ENCODE measurements around the gene IQSEC1. TPM values are rescaled to one million over a fixed set of nuclear protein-coding genes. Genes with fewer than 3 reads are reported as not detected.

The IQSEC1 gene
- total and polyA plus RNA-seq, 10 of the 15 experiments (the other 5 are each of a cell fraction or from before 2014, with no cell fraction given), result 0.92 to 55.2 (median 8.5) TPM

GRCh38 chr3:12946649-12947316 is 126.4 kb downstream of the IQSEC1 start:
- POLR2A ChIA-PET, result no interaction called here
- WGBS (ENCODE audit: insufficient coverage, insufficient replicate concordance, low lambda C conversion rate, missing lambda C conversion rate), result 84% methylated on average over 8 of the region's 8 CpGs
- Histone ChIP-seq H3K27me3 (replicated peaks in 1 of 2; ENCODE audit: control insufficient read depth in 2 of 2, insufficient read depth in 2 of 2, low read length in 1 of 2) (no peaks in the 10 kb centered on the region), H3K27ac (ENCODE audit: control insufficient read depth, insufficient read depth) (no peak overlapping the region), H2AFZ (ENCODE audit: control insufficient read depth, low read depth, low read length) (no peak overlapping the region), H3K4me2 (ENCODE audit: control insufficient read depth, insufficient read depth) (no peak overlapping the region), H3K79me2 (ENCODE audit: control insufficient read depth, insufficient read depth, low read length) (peaks cover 25% of the 10 kb centered on the region), H3K36me3 (ENCODE audit: control insufficient read depth in 2 of 2, insufficient read depth in 2 of 2, low read length in 1 of 2) (peaks cover 0 to 2% of the 10 kb centered on the region in 2 experiments), H3K9ac (ENCODE audit: control insufficient read depth, insufficient read depth, low read length) (no peak overlapping the region), H3K9me3 (replicated peaks; ENCODE audit: control insufficient read depth, insufficient read depth, low read length) (no peaks in the 10 kb centered on the region), H3K4me3 (no peak overlapping the region), H4K20me1 (ENCODE audit: control insufficient read depth, insufficient read depth) (peaks cover 7% of the 10 kb centered on the region), H3K4me1 (ENCODE audit: control insufficient read depth, insufficient read depth, low read length) (peaks cover 15% of the 10 kb centered on the region)
- FAIRE-seq (no peak), DNase-seq (ENCODE audit: low read depth, low spot score) (no peak), ATAC-seq (no peak)
- no TSS peak for BruUV-seq (replicated peaks)
- in situ Hi-C loops (cut with MboI), result no loop called here
- SMC1A ChIA-PET (ENCODE audit: uncharacterized antibody, unreplicated experiment), result interaction anchor here (0.9 to 1.2 kb wide), 2 partner anchors 13 to 68 kb away, joined by 3 read pairs; no protein-coding TSS in a partner anchor
- CTCF ChIA-PET, result interaction anchor here (0.6 to 4.2 kb wide), 2 partner anchors 37 to 64 kb away, joined by 3 to 18 read pairs; no protein-coding TSS in a partner anchor
- RAD21 ChIA-PET (ENCODE audit: unreplicated experiment), result no interaction called here
- TF ChIP-seq HDAC2 (IDR thresholded peaks at IDR 0.05), result no peak
- TF ChIP-seq, protein P1, sequence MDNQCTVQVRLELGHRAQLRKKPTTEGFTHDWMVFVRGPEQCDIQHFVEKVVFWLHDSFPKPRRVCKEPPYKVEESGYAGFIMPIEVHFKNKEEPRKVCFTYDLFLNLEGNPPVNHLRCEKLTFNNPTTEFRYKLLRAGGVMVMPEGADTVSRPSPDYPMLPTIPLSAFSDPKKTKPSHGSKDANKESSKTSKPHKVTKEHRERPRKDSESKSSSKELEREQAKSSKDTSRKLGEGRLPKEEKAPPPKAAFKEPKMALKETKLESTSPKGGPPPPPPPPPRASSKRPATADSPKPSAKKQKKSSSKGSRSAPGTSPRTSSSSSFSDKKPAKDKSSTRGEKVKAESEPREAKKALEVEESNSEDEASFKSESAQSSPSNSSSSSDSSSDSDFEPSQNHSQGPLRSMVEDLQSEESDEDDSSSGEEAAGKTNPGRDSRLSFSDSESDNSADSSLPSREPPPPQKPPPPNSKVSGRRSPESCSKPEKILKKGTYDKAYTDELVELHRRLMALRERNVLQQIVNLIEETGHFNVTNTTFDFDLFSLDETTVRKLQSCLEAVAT (IDR thresholded peaks at IDR 0.05), result peak; percentile 70
- TF ChIP-seq, protein P2, sequence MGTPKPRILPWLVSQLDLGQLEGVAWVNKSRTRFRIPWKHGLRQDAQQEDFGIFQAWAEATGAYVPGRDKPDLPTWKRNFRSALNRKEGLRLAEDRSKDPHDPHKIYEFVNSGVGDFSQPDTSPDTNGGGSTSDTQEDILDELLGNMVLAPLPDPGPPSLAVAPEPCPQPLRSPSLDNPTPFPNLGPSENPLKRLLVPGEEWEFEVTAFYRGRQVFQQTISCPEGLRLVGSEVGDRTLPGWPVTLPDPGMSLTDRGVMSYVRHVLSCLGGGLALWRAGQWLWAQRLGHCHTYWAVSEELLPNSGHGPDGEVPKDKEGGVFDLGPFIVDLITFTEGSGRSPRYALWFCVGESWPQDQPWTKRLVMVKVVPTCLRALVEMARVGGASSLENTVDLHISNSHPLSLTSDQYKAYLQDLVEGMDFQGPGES (IDR thresholded peaks at IDR 0.05), result no peak
- intact Hi-C loops (cut with micrococcal nuclease; ENCODE audit: unreplicated experiment), result no loop called here

DNA sequence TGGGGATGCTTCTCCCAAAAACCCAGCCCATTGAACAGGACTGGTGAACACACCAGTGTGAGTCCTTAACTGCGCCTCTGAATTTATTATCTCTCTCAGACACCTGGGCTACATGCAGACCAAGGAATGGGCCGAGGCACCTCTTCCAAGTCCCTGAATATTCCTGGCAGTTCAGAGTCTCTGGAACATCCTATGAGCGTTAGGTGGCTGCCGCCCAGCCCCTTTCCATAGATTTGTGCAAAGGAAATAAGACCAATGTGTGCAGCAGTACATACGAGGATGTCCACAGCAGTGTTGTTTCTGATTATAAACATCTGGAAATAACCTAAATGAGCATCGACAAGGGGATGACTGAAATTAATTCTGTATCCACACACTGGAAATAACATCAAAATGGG is 127.0 kb downstream of the IQSEC1 start:
- Histone ChIP-seq H2AFZ (ENCODE audit: control insufficient read depth, low read depth, low read length) (no peak overlapping the region), H3K27me3 (replicated peaks in 1 of 2; ENCODE audit: control insufficient read depth in 2 of 2, insufficient read depth in 2 of 2, low read length in 1 of 2) (no peaks in the 10 kb centered on the region), H3K27ac (ENCODE audit: control insufficient read depth, insufficient read depth) (no peak overlapping the region), H3K4me3 (no peak overlapping the region), H3K36me3 (ENCODE audit: control insufficient read depth in 2 of 2, insufficient read depth in 2 of 2, low read length in 1 of 2) (peaks cover 4 to 5% of the 10 kb centered on the region in 2 experiments), H3K9me3 (replicated peaks; ENCODE audit: control insufficient read depth, insufficient read depth, low read length) (no peaks in the 10 kb centered on the region), H4K20me1 (ENCODE audit: control insufficient read depth, insufficient read depth) (peaks cover 7% of the 10 kb centered on the region), H3K4me1 (ENCODE audit: control insufficient read depth, insufficient read depth, low read length) (peaks cover 15% of the 10 kb centered on the region), H3K79me2 (ENCODE audit: control insufficient read depth, insufficient read depth, low read length) (peaks cover 25% of the 10 kb centered on the region), H3K9ac (ENCODE audit: control insufficient read depth, insufficient read depth, low read length) (no peak overlapping the region), H3K4me2 (ENCODE audit: control insufficient read depth, insufficient read depth) (no peak overlapping the region)
- no TSS peak for BruUV-seq (replicated peaks)
- ChIA-PET RAD21 (ENCODE audit: unreplicated experiment) (no interaction called here), SMC1A (ENCODE audit: uncharacterized antibody, unreplicated experiment) (interaction anchor here (0.9 to 1.2 kb wide), 2 partner anchors 13 to 69 kb away, joined by 3 read pairs; no protein-coding TSS in a partner anchor), POLR2A (no interaction called here), CTCF (interaction anchor here (0.6 kb wide), 1 partner anchor 65 kb away, joined by 3 read pairs; no protein-coding TSS in a partner anchor)
- DNase-seq (ENCODE audit: low read depth, low spot score) (no peak), FAIRE-seq (no peak), ATAC-seq (no peak)
- intact Hi-C loops (cut with micrococcal nuclease; ENCODE audit: unreplicated experiment) (no loop called here), in situ Hi-C loops (cut with MboI) (no loop called here)
- WGBS (ENCODE audit: insufficient coverage, insufficient replicate concordance, low lambda C conversion rate, missing lambda C conversion rate), result 73% methylated on average over 6 of the region's 6 CpGs
- TF ChIP-seq MXI1 (IDR thresholded peaks at IDR 0.05; ENCODE audit: low read depth, low read length), result no peak
- no peak for TF ChIP-seq SREBF2 (IDR thresholded peaks at IDR 0.05; ENCODE audit: low read length)
- TF ChIP-seq BHLHE40 (IDR thresholded peaks at IDR 0.05; ENCODE audit: borderline replicate concordance in 1 of 2, low read depth in 2 of 2, low read length in 1 of 2), result no peak
- TF ChIP-seq CREM (IDR thresholded peaks at IDR 0.05; ENCODE audit: low read depth), result no peak
- TF ChIP-seq ZNF274 (IDR thresholded peaks at IDR 0.05; ENCODE audit: insufficient read depth, insufficient read length), result no peak
- TF ChIP-seq JUND (IDR thresholded peaks at IDR 0.05; ENCODE audit: low read depth, low read length), result no peak
- TF ChIP-seq SUZ12 (IDR thresholded peaks at IDR 0.05; ENCODE audit: unreplicated experiment), result no peak
- TF ChIP-seq HCFC1 (IDR thresholded peaks at IDR 0.05; ENCODE audit: low read length), result no peak
- TF ChIP-seq MYC (IDR thresholded peaks at IDR 0.05; ENCODE audit: insufficient read depth, insufficient read length, insufficient replicate concordance, low read length, severe bottlenecking), result no peak

Data from GM12878 (cell line).